HL-60 (cell line): ENCODE data around the gene COMMD9.

ENCODE experiments used
- DNase-seq, 2 experiments: peaks; one replicate each; pipeline ENCODE4 v3.0.0-alpha.2; 2010 to 2020; ENCODE audit warnings: low read depth in 1 of 2, low spot score in 1 of 2
- H3K27ac ChIP-seq: fragments of 250-450 bp; sonication (Bioruptor Pico); replicated peaks from 2 replicates; pipeline ENCODE4 v1.5.1; 2020; ENCODE audit warnings: mild to moderate bottlenecking, moderate library complexity
- H3K27me3 ChIP-seq: fragments of 250-450 bp; sonication (Bioruptor Pico); 2 replicates; pipeline ENCODE4 v1.5.1; 2021; ENCODE audit warnings: mild to moderate bottlenecking, moderate library complexity; ENCODE audit not compliant: insufficient read depth, poor library complexity, severe bottlenecking
- H3K4me3 ChIP-seq: replicated peaks from 2 replicates; pipeline ENCODE4 v1.5.1; 2011; ENCODE audit warnings: mild to moderate bottlenecking, control low read depth, low read length; ENCODE audit not compliant: insufficient read depth
- GABPA ChIP-seq: IDR thresholded peaks from 2 replicates; pipeline ENCODE4 v1.6.1; 2012; ENCODE audit warnings: low read depth
- POLR2AphosphoS5 ChIP-seq: IDR thresholded peaks from 2 replicates; pipeline ENCODE4 v1.6.1; 2012; ENCODE audit warnings: low read depth
- SPI1 ChIP-seq: IDR thresholded peaks from 2 replicates; pipeline ENCODE4 v1.6.1; 2012; ENCODE audit warnings: low read depth, mild to moderate bottlenecking, borderline replicate concordance
- TF ChIP-seq, protein P1 (sequence below): IDR thresholded peaks from 2 replicates; pipeline ENCODE4 v1.6.1; 2012; ENCODE audit warnings: low read depth; ENCODE audit not compliant: insufficient replicate concordance
- TF ChIP-seq, protein P2 (sequence below): IDR thresholded peaks from one replicate; pipeline ENCODE4 v1.5.1; 2011; ENCODE audit warnings: low read length, control low read depth, inconsistent platforms; ENCODE audit not compliant: insufficient read depth

COMMD9 gene

DNA sequence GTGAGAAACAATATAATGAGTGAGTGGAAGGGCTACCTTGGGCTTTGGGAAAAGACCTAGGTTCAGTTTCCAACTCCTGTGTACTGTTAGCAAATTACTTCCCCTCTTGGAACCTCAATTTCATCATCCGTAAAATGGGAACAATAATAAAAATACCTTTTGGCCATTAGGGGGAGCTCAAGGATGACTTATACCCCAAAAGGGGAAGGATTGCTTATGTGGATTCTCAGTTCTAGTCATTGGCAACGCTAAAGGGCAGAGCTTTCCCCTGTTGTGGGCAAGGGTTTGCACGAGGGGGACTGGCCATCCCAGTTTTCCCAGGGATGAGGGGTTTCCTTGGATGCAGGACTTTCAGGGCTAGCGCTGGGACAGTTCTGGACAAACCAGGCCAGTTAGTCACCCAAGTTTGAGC, 3.1 kb upstream of the COMMD9 start:
- Histone ChIP-seq H3K27ac (no peak overlapping the region), H3K27me3 (no peaks in the 10 kb centered on the region), H3K4me3 (no peak overlapping the region)
- peak; percentile 31 to 35 for DNase-seq
- TF ChIP-seq SPI1 (peak; percentile 66; the same call in 1 of the 2 replicates), POLR2AphosphoS5 (no peak)

DNA sequence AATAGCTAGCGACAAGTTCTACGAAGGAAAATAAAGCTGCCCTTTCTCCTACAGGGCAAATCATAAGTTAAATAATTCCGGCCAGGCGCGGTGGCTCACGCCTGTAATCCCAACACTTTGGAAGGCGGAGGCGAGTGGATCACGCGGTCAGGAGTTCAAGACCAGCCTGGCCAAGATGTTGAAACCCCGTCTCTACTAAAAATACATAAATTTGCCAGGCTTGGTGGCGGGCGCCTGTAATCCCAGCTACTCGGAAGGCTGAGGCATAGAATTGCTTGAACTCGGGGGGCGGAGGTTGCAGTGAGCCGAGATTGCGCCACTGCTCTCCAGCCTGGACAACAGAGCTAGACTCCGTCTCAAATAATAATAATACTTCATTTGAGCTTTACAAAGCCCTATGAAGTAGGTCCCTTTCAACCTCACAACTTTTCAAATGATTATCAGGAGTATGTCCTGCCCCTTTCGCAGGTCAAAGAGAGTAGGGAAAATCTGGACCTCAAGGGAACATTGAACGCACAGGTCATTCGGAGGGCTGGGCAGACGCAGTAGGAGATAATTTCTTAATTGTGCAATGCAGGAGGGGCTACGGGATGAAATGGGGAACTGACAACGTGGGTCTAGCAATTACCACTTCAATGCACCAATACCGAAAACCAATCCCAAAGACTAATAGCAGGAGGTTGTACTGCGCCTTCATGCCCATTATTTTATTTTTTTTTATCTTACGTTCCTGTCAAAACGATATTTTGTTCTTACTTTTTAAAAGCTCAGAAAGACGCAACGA, 590 bp downstream of the COMMD9 start:
- Histone ChIP-seq H3K27me3 (no peaks in the 10 kb centered on the region), H3K4me3 (peak overlapping the region; percentile 77), H3K27ac (peak overlapping the region; percentile 77)
- peak; percentile 87 for TF ChIP-seq SPI1
- TF ChIP-seq, protein P1, sequence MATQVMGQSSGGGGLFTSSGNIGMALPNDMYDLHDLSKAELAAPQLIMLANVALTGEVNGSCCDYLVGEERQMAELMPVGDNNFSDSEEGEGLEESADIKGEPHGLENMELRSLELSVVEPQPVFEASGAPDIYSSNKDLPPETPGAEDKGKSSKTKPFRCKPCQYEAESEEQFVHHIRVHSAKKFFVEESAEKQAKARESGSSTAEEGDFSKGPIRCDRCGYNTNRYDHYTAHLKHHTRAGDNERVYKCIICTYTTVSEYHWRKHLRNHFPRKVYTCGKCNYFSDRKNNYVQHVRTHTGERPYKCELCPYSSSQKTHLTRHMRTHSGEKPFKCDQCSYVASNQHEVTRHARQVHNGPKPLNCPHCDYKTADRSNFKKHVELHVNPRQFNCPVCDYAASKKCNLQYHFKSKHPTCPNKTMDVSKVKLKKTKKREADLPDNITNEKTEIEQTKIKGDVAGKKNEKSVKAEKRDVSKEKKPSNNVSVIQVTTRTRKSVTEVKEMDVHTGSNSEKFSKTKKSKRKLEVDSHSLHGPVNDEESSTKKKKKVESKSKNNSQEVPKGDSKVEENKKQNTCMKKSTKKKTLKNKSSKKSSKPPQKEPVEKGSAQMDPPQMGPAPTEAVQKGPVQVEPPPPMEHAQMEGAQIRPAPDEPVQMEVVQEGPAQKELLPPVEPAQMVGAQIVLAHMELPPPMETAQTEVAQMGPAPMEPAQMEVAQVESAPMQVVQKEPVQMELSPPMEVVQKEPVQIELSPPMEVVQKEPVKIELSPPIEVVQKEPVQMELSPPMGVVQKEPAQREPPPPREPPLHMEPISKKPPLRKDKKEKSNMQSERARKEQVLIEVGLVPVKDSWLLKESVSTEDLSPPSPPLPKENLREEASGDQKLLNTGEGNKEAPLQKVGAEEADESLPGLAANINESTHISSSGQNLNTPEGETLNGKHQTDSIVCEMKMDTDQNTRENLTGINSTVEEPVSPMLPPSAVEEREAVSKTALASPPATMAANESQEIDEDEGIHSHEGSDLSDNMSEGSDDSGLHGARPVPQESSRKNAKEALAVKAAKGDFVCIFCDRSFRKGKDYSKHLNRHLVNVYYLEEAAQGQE = no peak
- peak in 1 of 2 experiments; percentile 50 for DNase-seq

GRCh38 chr11:36282926-36283325, 6.3 kb downstream of the COMMD9 start:
- no peak overlapping the region for H3K27ac ChIP-seq
- DNase-seq = no peak
- H3K27me3 ChIP-seq = no peaks in the 10 kb centered on the region
- TF ChIP-seq POLR2AphosphoS5 (no peak), SPI1 (no peak)
- TF ChIP-seq, protein P1 = no peak
- TF ChIP-seq, protein P2, sequence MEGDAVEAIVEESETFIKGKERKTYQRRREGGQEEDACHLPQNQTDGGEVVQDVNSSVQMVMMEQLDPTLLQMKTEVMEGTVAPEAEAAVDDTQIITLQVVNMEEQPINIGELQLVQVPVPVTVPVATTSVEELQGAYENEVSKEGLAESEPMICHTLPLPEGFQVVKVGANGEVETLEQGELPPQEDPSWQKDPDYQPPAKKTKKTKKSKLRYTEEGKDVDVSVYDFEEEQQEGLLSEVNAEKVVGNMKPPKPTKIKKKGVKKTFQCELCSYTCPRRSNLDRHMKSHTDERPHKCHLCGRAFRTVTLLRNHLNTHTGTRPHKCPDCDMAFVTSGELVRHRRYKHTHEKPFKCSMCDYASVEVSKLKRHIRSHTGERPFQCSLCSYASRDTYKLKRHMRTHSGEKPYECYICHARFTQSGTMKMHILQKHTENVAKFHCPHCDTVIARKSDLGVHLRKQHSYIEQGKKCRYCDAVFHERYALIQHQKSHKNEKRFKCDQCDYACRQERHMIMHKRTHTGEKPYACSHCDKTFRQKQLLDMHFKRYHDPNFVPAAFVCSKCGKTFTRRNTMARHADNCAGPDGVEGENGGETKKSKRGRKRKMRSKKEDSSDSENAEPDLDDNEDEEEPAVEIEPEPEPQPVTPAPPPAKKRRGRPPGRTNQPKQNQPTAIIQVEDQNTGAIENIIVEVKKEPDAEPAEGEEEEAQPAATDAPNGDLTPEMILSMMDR = no peak
- no peak overlapping the region for H3K4me3 ChIP-seq

DNA sequence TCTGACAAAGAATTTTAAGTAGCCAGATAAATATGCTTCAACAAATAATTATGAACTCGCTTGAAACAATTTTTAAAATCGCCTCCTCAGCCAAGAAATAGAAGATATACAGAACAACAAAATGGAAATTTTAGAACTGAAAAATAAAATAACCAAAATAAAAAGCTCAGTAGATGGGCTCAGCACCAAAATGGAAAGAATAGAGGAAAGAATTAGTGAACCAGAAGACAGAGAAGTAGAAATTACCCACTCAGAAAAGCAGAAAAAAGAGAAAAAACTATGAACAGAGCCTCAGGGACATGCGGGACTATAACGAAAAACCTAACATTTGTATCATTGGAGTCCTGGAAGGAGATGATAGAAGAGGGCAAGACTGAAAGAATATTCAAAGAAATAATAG, 7.4 kb downstream of the COMMD9 start:
- no peak overlapping the region for H3K4me3 ChIP-seq
- no peak for DNase-seq
- no peaks in the 10 kb centered on the region for H3K27me3 ChIP-seq
- TF ChIP-seq, protein P2 = no peak
- TF ChIP-seq SPI1 (no peak), GABPA (no peak), POLR2AphosphoS5 (no peak)
- TF ChIP-seq, protein P1 = no peak
- H3K27ac ChIP-seq = no peak overlapping the region
